Measurements from ENCODE around the gene OR12D1. TPM values are rescaled to one million over a fixed set of nuclear protein-coding genes. Genes with fewer than 3 reads are reported as not detected.

OR12D1 gene
- total and polyA plus RNA-seq, 2 donors from 2014 or later = not detected

DNA sequence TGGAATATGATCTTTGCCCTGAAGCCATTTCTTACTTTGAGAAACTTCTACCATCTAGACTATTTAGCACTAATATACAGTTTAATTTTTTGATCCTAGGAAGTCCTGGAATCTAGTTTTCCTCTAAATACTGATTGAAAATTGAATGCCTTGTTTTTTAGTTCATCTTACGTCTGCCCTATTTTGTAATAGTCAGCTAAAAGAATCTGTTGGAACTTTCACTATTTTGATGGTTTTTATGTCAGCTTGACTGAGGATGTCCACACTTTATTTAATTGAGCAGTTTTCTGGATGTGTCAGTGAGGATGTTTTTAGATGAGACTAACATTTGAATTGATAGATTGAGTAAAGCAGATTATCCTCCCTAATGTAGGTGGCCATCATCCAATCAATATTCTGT lies 10.9 kb upstream of the OR12D1 start:
- Histone ChIP-seq H3K36me3 (ENCODE audit: control insufficient read depth in 2 of 3, insufficient read depth in 3 of 3, low read length in 3 of 3) (no peaks in the 10 kb centered on the region), H3K27ac (ENCODE audit: low read depth in 2 of 2, low read length in 2 of 2) (no peak overlapping the region), H3K4me3 (ENCODE audit: low read length in 3 of 3) (no peak overlapping the region), H3K4me1 (ENCODE audit: control insufficient read depth in 2 of 3, insufficient read depth in 2 of 3, low read depth in 1 of 3, low read length in 3 of 3) (no peaks in the 10 kb centered on the region), H3K9ac (ENCODE audit: low read length in 3 of 3) (no peak overlapping the region), H3K9me3 (ENCODE audit: control insufficient read depth in 2 of 3, insufficient read depth in 1 of 3, low read length in 3 of 3) (no peaks in the 10 kb centered on the region), H3K27me3 (ENCODE audit: control insufficient read depth, insufficient read depth, low read length) (no peaks in the 10 kb centered on the region)
- FAIRE-seq = no peak
- DNase-seq = no peak
- TF ChIP-seq, protein P1, sequence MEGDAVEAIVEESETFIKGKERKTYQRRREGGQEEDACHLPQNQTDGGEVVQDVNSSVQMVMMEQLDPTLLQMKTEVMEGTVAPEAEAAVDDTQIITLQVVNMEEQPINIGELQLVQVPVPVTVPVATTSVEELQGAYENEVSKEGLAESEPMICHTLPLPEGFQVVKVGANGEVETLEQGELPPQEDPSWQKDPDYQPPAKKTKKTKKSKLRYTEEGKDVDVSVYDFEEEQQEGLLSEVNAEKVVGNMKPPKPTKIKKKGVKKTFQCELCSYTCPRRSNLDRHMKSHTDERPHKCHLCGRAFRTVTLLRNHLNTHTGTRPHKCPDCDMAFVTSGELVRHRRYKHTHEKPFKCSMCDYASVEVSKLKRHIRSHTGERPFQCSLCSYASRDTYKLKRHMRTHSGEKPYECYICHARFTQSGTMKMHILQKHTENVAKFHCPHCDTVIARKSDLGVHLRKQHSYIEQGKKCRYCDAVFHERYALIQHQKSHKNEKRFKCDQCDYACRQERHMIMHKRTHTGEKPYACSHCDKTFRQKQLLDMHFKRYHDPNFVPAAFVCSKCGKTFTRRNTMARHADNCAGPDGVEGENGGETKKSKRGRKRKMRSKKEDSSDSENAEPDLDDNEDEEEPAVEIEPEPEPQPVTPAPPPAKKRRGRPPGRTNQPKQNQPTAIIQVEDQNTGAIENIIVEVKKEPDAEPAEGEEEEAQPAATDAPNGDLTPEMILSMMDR (IDR thresholded peaks at IDR 0.05; ENCODE audit: borderline replicate concordance, extremely low read depth, insufficient read depth) = no peak
- intact Hi-C loops (cut with DNase I) = no loop called here

DNA sequence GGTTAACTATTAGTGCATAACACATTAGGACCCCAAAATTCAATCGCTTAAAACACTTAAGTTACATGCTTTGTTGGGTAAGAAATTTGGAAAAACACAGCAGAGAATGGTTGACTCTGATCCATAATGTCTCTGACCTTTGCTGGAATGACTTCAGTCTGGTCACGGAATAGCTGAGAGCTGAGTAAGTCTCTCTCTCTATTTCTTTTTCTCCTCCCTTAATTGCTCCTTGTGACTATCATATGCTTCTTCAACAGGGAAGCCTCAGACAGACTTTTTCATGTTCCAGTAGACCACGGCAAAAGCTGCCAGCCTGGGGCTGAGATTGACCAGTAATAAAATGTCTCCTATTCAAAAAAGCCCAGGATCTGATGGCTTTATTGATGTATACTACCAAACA lies 4.8 kb downstream of the OR12D1 start:
- no peak overlapping the region for H3K27ac ChIP-seq (ENCODE audit: low read depth in 2 of 2, low read length in 2 of 2)
- H3K36me3 ChIP-seq (ENCODE audit: control insufficient read depth in 2 of 3, insufficient read depth in 3 of 3, low read length in 3 of 3) = no peaks in the 10 kb centered on the region
- H3K4me1 ChIP-seq (ENCODE audit: control insufficient read depth in 2 of 3, insufficient read depth in 2 of 3, low read depth in 1 of 3, low read length in 3 of 3) = no peaks in the 10 kb centered on the region
- intact Hi-C loops (cut with DNase I) = no loop called here
- TF ChIP-seq, protein P1 (IDR thresholded peaks at IDR 0.05; ENCODE audit: borderline replicate concordance, extremely low read depth, insufficient read depth) = no peak
- DNase-seq = no peak
- no peak for FAIRE-seq
- peaks cover 0 to 5% (median 0%) of the 10 kb centered on the region in 3 donors for H3K9me3 ChIP-seq (ENCODE audit: control insufficient read depth in 2 of 3, insufficient read depth in 1 of 3, low read length in 3 of 3)
- H3K27me3 ChIP-seq (ENCODE audit: control insufficient read depth, insufficient read depth, low read length) = no peaks in the 10 kb centered on the region
- no peak overlapping the region for H3K9ac ChIP-seq (ENCODE audit: low read length in 3 of 3)
- H3K4me3 ChIP-seq (ENCODE audit: low read length in 3 of 3) = no peak overlapping the region

DNA sequence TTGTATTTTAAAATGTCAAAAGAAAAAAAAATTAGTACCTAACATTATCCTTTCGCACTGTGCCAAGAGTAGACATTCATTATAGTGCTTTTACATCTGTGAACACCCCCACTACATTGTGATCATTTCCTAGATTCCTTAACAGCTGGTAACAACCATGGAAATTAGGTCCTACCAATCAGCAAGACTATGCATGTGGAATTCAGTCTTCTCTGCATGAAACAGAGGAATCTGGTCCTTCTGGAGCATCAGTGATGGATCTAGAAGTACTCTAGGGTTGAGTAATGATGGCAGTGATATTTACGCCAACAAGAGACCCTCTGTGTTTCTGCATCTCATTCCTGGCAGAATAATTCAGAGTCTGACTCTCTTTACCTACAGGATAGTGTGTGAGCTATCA lies 9.4 kb downstream of the OR12D1 start:
- H3K4me1 ChIP-seq (ENCODE audit: control insufficient read depth in 2 of 3, insufficient read depth in 2 of 3, low read depth in 1 of 3, low read length in 3 of 3) = no peaks in the 10 kb centered on the region
- no peaks in the 10 kb centered on the region for H3K36me3 ChIP-seq (ENCODE audit: control insufficient read depth in 2 of 3, insufficient read depth in 3 of 3, low read length in 3 of 3)
- no peak overlapping the region for H3K4me3 ChIP-seq (ENCODE audit: low read length in 3 of 3)
- H3K9ac ChIP-seq (ENCODE audit: low read length in 3 of 3) = no peak overlapping the region
- intact Hi-C loops (cut with DNase I) = no loop called here
- peaks cover 0 to 5% (median 0%) of the 10 kb centered on the region in 3 donors for H3K9me3 ChIP-seq (ENCODE audit: control insufficient read depth in 2 of 3, insufficient read depth in 1 of 3, low read length in 3 of 3)
- TF ChIP-seq, protein P1 (IDR thresholded peaks at IDR 0.05; ENCODE audit: borderline replicate concordance, extremely low read depth, insufficient read depth) = no peak
- FAIRE-seq (no peak), DNase-seq (no peak)
- H3K27ac ChIP-seq (ENCODE audit: low read depth in 2 of 2, low read length in 2 of 2) = no peak overlapping the region
- H3K27me3 ChIP-seq (ENCODE audit: control insufficient read depth, insufficient read depth, low read length) = no peaks in the 10 kb centered on the region

- no peaks in the 10 kb centered on the region for H3K4me1 ChIP-seq (ENCODE audit: control insufficient read depth in 2 of 3, insufficient read depth in 2 of 3, low read depth in 1 of 3, low read length in 3 of 3)
- H3K4me3 ChIP-seq (ENCODE audit: low read length in 3 of 3) = no peak overlapping the region
- no peaks in the 10 kb centered on the region for H3K36me3 ChIP-seq (ENCODE audit: control insufficient read depth in 2 of 3, insufficient read depth in 3 of 3, low read length in 3 of 3)
- TF ChIP-seq, protein P1 (IDR thresholded peaks at IDR 0.05; ENCODE audit: borderline replicate concordance, extremely low read depth, insufficient read depth) = no peak
- H3K9me3 ChIP-seq (ENCODE audit: control insufficient read depth in 2 of 3, insufficient read depth in 1 of 3, low read length in 3 of 3) = peaks cover 0 to 5% (median 0%) of the 10 kb centered on the region in 3 donors
- no peak for DNase-seq
- no peak overlapping the region for H3K9ac ChIP-seq (ENCODE audit: low read length in 3 of 3)
- FAIRE-seq = no peak
- H3K27me3 ChIP-seq (ENCODE audit: control insufficient read depth, insufficient read depth, low read length) = no peaks in the 10 kb centered on the region
- intact Hi-C loops (cut with DNase I) = no loop called here
- H3K27ac ChIP-seq (ENCODE audit: low read depth in 2 of 2, low read length in 2 of 2) = no peak overlapping the region
Observed at GRCh38 chr6:29424575-29424974, 9.8 kb downstream of the OR12D1 start.

Measured in kidney (tissue), 14 donors.